GM12878 (cell line): ENCODE results near the gene GJA9. TPM values are rescaled to one million over a fixed set of nuclear protein-coding genes. Genes with fewer than 3 reads are reported as not detected.

Source experiments
- ATAC-seq: fragments of 200-7000 bp; cut with Tn5 transposase; 3 replicates; pipeline ENCODE4 v1.9.1; 2020; ENCODE audit warnings: mild to moderate bottlenecking, moderate library complexity
- BruUV-seq: library from RNA; stranded (reverse); fragments of 400-500 nt; replicated peaks from 2 replicates; lab custom pipeline; 2021; lab: Mats Ljungman, UMichigan
- CTCF ChIA-PET: fragments of 300-600 bp; sonication (Branson Sonifier 250); formaldehyde crosslinking; extraction: SDS; loops from one replicate; lab custom pipeline; 2021; ENCODE audit warnings: inconsistent platforms; lab: Yijun Ruan, JAX
- POLR2A ChIA-PET: fragments of 350-600 bp; formaldehyde crosslinking; extraction: SDS; loops from one replicate; lab custom pipeline; 2021; ENCODE audit warnings: inconsistent platforms; lab: Charles Lee
- RAD21 ChIA-PET: fragments of 300-600 bp; sonication (Branson Sonifier 250); formaldehyde crosslinking; loops from one replicate; lab custom pipeline; 2023; ENCODE audit warnings: antibody characterized with exemption; ENCODE audit not compliant: unreplicated experiment; lab: Charles Lee
- SMC1A ChIA-PET: fragments of 300-600 bp; sonication (Branson Sonifier 250); formaldehyde crosslinking; loops from one replicate; lab custom pipeline; 2023; ENCODE audit not compliant: unreplicated experiment, uncharacterized antibody; lab: Charles Lee
- DNase-seq: peaks from one replicate; pipeline ENCODE4 v3.0.0-alpha.2; 2011; ENCODE audit warnings: low read depth, low spot score
- FAIRE-seq: peaks from 3 replicates; lab custom pipeline; 2011; peaks lifted over from hg19 to GRCh38; lab: Jason Lieb, UNC
- H2AFZ ChIP-seq: 2 replicates; pipeline ENCODE4 v1.6.0; 2011; ENCODE audit warnings: low read depth, low read length, control low read depth; ENCODE audit not compliant: control insufficient read depth
- H3K27ac ChIP-seq: 2 replicates; pipeline ENCODE4 v1.5.1; 2011; ENCODE audit warnings: control low read depth; ENCODE audit not compliant: control insufficient read depth, insufficient read depth
- H3K27me3 ChIP-seq, 2 experiments: replicated peaks in 1 of 2; 2 replicates each; pipeline versions ENCODE4 v1.6.0 to v1.6.1; 2011; ENCODE audit warnings: low read length in 1 of 2; ENCODE audit not compliant: control insufficient read depth in 2 of 2, insufficient read depth in 2 of 2
- H3K36me3 ChIP-seq, 2 experiments: 2 replicates each; pipeline ENCODE4 v1.5.1; 2011; ENCODE audit warnings: low read length in 1 of 2; ENCODE audit not compliant: control insufficient read depth in 2 of 2, insufficient read depth in 2 of 2
- H3K4me1 ChIP-seq: 2 replicates; pipeline ENCODE4 v1.6.1; 2011; ENCODE audit warnings: mild to moderate bottlenecking, low read length, moderate library complexity, mixed read lengths; ENCODE audit not compliant: control insufficient read depth, insufficient read depth
- H3K4me2 ChIP-seq: 2 replicates; pipeline ENCODE4 v1.6.0; 2011; ENCODE audit warnings: control low read depth; ENCODE audit not compliant: control insufficient read depth, insufficient read depth
- H3K4me3 ChIP-seq: fragments of 200-600 bp; sonication (generic); 2 replicates; pipeline ENCODE4 v1.5.1; 2016
- H3K79me2 ChIP-seq: 2 replicates; pipeline ENCODE4 v1.6.0; 2011; ENCODE audit warnings: low read length; ENCODE audit not compliant: control insufficient read depth, insufficient read depth
- H3K9ac ChIP-seq: 2 replicates; pipeline ENCODE4 v1.8.0; 2011; ENCODE audit warnings: low read length, control low read depth, mixed read lengths; ENCODE audit not compliant: control insufficient read depth, insufficient read depth
- H3K9me3 ChIP-seq: replicated peaks from 3 replicates; pipeline ENCODE4 v1.5.1; 2011; ENCODE audit warnings: mild to moderate bottlenecking, low read length; ENCODE audit not compliant: control insufficient read depth, insufficient read depth
- H4K20me1 ChIP-seq: 2 replicates; pipeline ENCODE4 v1.6.0; 2011; ENCODE audit not compliant: control insufficient read depth, insufficient read depth
- BMI1 ChIP-seq: fragments of 450-650 bp; IDR thresholded peaks from 2 replicates; pipeline ENCODE4 v1.6.1; 2016; ENCODE audit warnings: mild to moderate bottlenecking, moderate library complexity, borderline replicate concordance
- ESRRA ChIP-seq: IDR thresholded peaks from 2 replicates; pipeline ENCODE4 v1.6.1; 2012; ENCODE audit warnings: mild to moderate bottlenecking, low read length, improper control_type of control experiment
- MTA2 ChIP-seq: fragments of 450-650 bp; IDR thresholded peaks from 2 replicates; pipeline ENCODE4 v1.6.1; 2016; ENCODE audit warnings: low read depth, mild to moderate bottlenecking, moderate library complexity
- MYB ChIP-seq: fragments of 150-350 bp; IDR thresholded peaks from 2 replicates; pipeline ENCODE4 v1.6.1; 2014; ENCODE audit warnings: mild to moderate bottlenecking, low read depth, low read length, borderline replicate concordance
- NFIC ChIP-seq: IDR thresholded peaks from 2 replicates; pipeline ENCODE4 v1.6.1; 2012; ENCODE audit warnings: low read depth, mild to moderate bottlenecking, inconsistent platforms, low read length, moderate library complexity
- TARDBP ChIP-seq: IDR thresholded peaks from 2 replicates; pipeline ENCODE4 v1.6.1; 2016; ENCODE audit warnings: borderline replicate concordance
- YBX1 ChIP-seq: fragments of 450-650 bp; IDR thresholded peaks from 2 replicates; pipeline ENCODE4 v1.6.1; 2016; ENCODE audit warnings: antibody characterized with exemption
- ZBED1 ChIP-seq: IDR thresholded peaks from 2 replicates; pipeline ENCODE4 v1.6.1; 2016; ENCODE audit warnings: borderline replicate concordance
- ZNF207 ChIP-seq: fragments of 450-650 bp; IDR thresholded peaks from 2 replicates; pipeline ENCODE4 v1.6.1; 2014; ENCODE audit warnings: antibody characterized with exemption, mild to moderate bottlenecking, borderline replicate concordance
- ZNF217 ChIP-seq: fragments of 450-650 bp; IDR thresholded peaks from 2 replicates; pipeline ENCODE4 v1.6.1; 2017; ENCODE audit warnings: antibody characterized with exemption, mild to moderate bottlenecking
- WGBS: methylation state at CpG from one replicate; pipeline ENCODE4 v1.1.6; 2016; ENCODE audit warnings: low lambda C conversion rate; ENCODE audit not compliant: insufficient replicate concordance, insufficient coverage; ENCODE audit errors: missing lambda C conversion rate; 5-methylcytosine and 5-hydroxymethylcytosine counted together
- in situ Hi-C: fragments of 300-500 bp; cut with MboI; formaldehyde crosslinking; loops from 9 replicates; pipeline ENCODE4 v1.14.3; 2018; ENCODE audit warnings: mixed read lengths
- intact Hi-C: fragments of 100-400 bp; cut with micrococcal nuclease; formaldehyde crosslinking; loops from one replicate; pipeline ENCODE4 v1.14.2; 2022; ENCODE audit not compliant: unreplicated experiment
- polyA plus RNA-seq, 11 experiments: library from polyadenylated mRNA; depleted of rRNA in 4 of 11; unstranded in 6 of 11; stranded (reverse) in 5 of 11; fragments of >200 nt; fragmentation: Nextera tagmentation in 4 of 11; fragmentation: Illumina TruSeq in 1 of 11; extraction: Ambion mirVana in 4 of 11; extraction: Trizol in 1 of 11; gene quantifications; 1 replicate in 1 of 11; 2 replicates in 10 of 11; pipeline versions ENCODE4 v1.2.1 to v1.2.3, GENCODE V29; 2011 to 2016; ENCODE audit warnings: inconsistent platforms in 2 of 11, missing spikeins in 2 of 11, low read depth in 1 of 11
- total RNA-seq, 4 experiments: library from RNA; depleted of rRNA in 3 of 4; stranded (reverse); fragments of >200 nt in 3 of 4; fragmentation: Illumina TruSeq in 1 of 4; extraction: Trizol in 1 of 4; gene quantifications; 2 replicates each; pipeline versions ENCODE4 v1.2.1 to v1.2.3, GENCODE V29; 2013 to 2021
- TF ChIP-seq, protein P1 (sequence below): IDR thresholded peaks from 2 replicates; pipeline ENCODE4 v1.6.1; 2012; ENCODE audit warnings: mild to moderate bottlenecking, low read depth, low read length
- TF ChIP-seq, protein P2 (sequence below): IDR thresholded peaks from 2 replicates; pipeline ENCODE4 v1.6.1; 2012; ENCODE audit warnings: low read length, inconsistent platforms
- TF ChIP-seq, protein P3 (sequence below): fragments of 450-650 bp; IDR thresholded peaks from 2 replicates; pipeline ENCODE4 v1.6.1; 2016; ENCODE audit warnings: mild to moderate bottlenecking

The GJA9 gene
- total and polyA plus RNA-seq, 10 of the 15 experiments (the other 5 are each of a cell fraction or from before 2014, with no cell fraction given): 0.13 TPM; not detected in 9

DNA sequence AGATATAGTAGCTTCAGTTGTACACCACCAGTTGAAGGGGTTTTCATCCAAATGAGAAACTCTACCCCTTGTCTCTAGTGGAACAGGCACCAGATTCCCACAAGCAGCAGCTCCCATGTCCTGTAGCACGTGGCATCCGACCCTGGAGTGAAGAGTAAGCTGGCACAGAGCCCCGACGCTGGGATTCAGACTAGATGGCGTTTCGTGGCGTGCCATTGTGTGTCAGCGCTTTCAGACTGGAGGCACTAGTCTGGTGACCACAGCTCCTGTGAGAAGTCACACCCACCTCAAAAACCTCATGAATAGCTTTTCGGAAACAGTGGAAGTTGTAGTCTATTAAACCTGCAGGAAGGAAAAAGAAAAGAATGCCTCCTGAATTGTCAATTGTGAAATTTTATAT is 42.0 kb downstream of the GJA9 start:
- SMC1A ChIA-PET: no interaction called here
- intact Hi-C loops: loop anchor here (5.0 kb wide), 1 partner anchor 232 kb away; no protein-coding TSS in a partner anchor
- TF ChIP-seq, protein P1, sequence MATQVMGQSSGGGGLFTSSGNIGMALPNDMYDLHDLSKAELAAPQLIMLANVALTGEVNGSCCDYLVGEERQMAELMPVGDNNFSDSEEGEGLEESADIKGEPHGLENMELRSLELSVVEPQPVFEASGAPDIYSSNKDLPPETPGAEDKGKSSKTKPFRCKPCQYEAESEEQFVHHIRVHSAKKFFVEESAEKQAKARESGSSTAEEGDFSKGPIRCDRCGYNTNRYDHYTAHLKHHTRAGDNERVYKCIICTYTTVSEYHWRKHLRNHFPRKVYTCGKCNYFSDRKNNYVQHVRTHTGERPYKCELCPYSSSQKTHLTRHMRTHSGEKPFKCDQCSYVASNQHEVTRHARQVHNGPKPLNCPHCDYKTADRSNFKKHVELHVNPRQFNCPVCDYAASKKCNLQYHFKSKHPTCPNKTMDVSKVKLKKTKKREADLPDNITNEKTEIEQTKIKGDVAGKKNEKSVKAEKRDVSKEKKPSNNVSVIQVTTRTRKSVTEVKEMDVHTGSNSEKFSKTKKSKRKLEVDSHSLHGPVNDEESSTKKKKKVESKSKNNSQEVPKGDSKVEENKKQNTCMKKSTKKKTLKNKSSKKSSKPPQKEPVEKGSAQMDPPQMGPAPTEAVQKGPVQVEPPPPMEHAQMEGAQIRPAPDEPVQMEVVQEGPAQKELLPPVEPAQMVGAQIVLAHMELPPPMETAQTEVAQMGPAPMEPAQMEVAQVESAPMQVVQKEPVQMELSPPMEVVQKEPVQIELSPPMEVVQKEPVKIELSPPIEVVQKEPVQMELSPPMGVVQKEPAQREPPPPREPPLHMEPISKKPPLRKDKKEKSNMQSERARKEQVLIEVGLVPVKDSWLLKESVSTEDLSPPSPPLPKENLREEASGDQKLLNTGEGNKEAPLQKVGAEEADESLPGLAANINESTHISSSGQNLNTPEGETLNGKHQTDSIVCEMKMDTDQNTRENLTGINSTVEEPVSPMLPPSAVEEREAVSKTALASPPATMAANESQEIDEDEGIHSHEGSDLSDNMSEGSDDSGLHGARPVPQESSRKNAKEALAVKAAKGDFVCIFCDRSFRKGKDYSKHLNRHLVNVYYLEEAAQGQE: no peak
- no peak for TF ChIP-seq MTA2
- TF ChIP-seq, protein P2, sequence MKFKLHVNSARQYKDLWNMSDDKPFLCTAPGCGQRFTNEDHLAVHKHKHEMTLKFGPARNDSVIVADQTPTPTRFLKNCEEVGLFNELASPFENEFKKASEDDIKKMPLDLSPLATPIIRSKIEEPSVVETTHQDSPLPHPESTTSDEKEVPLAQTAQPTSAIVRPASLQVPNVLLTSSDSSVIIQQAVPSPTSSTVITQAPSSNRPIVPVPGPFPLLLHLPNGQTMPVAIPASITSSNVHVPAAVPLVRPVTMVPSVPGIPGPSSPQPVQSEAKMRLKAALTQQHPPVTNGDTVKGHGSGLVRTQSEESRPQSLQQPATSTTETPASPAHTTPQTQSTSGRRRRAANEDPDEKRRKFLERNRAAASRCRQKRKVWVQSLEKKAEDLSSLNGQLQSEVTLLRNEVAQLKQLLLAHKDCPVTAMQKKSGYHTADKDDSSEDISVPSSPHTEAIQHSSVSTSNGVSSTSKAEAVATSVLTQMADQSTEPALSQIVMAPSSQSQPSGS: no peak
- TF ChIP-seq ESRRA: no peak
- TF ChIP-seq YBX1: no peak
- TF ChIP-seq, protein P3, sequence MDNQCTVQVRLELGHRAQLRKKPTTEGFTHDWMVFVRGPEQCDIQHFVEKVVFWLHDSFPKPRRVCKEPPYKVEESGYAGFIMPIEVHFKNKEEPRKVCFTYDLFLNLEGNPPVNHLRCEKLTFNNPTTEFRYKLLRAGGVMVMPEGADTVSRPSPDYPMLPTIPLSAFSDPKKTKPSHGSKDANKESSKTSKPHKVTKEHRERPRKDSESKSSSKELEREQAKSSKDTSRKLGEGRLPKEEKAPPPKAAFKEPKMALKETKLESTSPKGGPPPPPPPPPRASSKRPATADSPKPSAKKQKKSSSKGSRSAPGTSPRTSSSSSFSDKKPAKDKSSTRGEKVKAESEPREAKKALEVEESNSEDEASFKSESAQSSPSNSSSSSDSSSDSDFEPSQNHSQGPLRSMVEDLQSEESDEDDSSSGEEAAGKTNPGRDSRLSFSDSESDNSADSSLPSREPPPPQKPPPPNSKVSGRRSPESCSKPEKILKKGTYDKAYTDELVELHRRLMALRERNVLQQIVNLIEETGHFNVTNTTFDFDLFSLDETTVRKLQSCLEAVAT: no peak
- TF ChIP-seq NFIC: no peak
- no peak for TF ChIP-seq ZNF207
- TF ChIP-seq BMI1: no peak
- no peak for TF ChIP-seq TARDBP
- no peak for TF ChIP-seq ZBED1
- no peak for TF ChIP-seq ZNF217
- no peak for TF ChIP-seq MYB
- Histone ChIP-seq H3K9ac (no peak overlapping the region), H3K9me3 (no peaks in the 10 kb centered on the region), H4K20me1 (no peaks in the 10 kb centered on the region), H2AFZ (no peak overlapping the region), H3K79me2 (no peaks in the 10 kb centered on the region), H3K36me3 (peaks cover 0 to 7% of the 10 kb centered on the region in 2 experiments; a peak in 2 of 4 replicates), H3K4me1 (no peaks in the 10 kb centered on the region), H3K27ac (no peak overlapping the region), H3K4me3 (no peak overlapping the region), H3K4me2 (no peak overlapping the region), H3K27me3 (no peaks in the 10 kb centered on the region)
- RAD21 ChIA-PET: no interaction called here
- POLR2A ChIA-PET: no interaction called here
- FAIRE-seq (no peak), ATAC-seq (no peak), DNase-seq (no peak)
- CTCF ChIA-PET: no interaction called here
- 96% methylated on average over 9 of the region's 9 CpGs for WGBS
- in situ Hi-C loops: loop anchor here (25.0 kb wide), 1 partner anchor 952 kb away; no protein-coding TSS in a partner anchor
- BruUV-seq: no TSS peak
